NCI-H2227 (cell line): ENCODE results near the gene QARS1.
A peak's percentile ranks its signal among the peaks of the same experiment; 100 is the strongest.

Experiments
- DNase-seq: peaks from one replicate; lab custom pipeline; 2025; ENCODE audit not compliant: unreplicated experiment; lab: John Stamatoyannopoulos, UW

QARS1 gene

DNA sequence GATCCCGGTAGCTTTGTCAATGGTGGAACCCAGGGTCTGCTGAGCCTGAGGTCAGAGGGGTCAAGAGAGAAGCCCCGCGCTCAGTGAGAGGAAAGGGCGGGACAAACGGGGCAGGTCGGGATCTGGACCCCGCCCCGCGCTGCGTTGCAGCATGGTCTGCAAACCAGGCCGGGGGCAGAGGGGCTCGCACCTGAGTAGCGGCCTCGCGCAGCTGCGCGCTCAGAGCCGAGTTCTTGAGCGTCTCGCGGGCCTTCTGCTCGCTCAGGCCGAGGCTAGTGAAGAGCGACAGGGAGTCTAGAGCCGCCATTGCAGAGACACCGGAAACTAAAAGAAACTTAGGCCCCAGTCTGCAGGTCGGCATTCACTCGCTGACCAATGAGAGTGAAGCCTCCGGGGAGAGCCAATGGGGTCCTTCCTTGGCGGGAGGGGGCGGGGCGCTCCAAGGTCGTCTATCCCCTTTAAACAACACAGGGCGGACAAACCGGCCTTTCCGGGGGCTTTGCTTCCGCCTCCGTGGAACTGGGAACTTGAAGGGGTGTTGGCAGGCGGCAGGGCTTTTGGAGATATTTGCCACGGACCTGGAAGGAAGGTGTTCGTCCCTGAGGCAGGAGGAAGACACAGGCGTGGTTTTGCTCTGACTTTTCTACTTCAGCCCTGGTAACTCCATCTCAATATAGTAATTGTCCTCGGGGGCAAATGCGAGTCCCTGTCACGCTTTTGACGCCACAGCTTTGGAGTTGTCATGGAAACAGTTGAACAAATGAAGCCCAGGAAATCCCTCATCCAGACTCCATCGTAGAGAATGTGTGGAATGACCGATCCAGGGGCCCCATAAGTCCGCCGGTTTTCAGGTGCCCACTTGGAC, at the start of gene QARS1:
Gene QARS1 (minus strand): TSS at position 331 of the 865 bp plus-strand sequence. CDS start 24 bp downstream, at position 307.
- peak; percentile 90 for DNase-seq

DNA sequence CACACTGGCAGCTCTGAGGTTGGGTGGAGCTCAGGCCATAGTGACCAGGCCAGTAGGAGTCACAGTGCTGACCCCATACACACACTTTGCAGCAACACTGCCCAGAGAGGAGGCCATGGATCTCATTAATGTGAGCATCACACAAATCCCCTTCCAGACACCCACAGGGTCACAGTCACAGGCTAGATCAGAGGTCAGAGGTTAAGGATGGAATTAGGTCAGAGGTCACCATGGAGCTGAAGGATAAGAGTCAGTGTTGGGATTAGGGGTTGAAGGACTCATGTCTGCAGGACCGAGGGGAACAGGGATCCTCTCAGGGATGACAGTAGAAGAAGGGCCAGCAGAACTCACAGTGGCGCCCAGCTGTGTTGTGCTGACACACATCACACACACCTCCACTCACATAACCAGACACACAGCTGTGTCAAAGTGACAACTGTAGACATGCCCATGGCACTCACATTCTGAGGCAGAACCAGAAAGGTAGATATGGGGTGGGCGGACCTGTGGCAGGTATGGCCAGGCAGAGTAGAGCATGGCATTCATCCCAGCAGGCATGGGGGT, 48.9 kb upstream of the QARS1 start:
- DNase-seq: no peak

DNA sequence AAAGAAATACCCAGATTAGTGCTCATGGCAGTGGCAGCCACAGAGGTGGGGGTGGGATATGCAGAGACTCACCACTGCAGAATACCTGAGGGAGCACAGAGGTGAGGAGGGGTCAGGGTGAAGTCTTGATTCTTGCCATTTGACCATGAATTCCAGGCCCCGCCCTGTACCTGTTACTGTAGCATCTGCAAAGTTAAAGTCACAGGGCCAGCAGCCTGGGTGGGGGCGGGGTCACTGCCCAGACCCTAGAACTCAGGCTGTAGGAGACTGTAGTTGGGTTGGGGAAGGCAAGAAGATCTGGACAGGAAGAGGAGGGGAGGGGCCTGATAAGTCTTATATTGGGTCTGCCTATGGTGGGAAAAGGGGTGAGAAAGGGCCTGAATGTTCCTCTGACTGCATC, 47.1 kb upstream of the QARS1 start:
- no peak for DNase-seq

DNA sequence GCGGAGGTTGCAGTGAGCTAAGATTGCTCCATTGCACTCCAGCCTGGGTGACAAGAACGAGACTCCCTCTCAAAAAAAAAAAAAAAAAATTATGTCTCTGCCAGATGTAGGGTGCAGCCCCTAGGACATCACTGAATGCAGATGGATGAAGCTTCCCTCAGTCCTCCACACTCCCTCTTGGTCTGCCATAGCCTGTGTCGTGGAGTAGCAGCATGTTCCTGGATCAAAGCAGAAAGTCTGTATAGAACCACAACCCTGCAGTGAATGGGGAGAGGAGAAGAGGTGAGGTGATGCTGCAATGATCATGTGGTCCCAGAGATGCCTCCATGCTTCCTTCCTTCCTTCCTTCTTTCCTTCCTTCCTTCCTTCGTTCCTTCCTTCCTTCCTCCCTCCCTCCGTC, 43.6 kb upstream of the QARS1 start:
- no peak for DNase-seq

DNA sequence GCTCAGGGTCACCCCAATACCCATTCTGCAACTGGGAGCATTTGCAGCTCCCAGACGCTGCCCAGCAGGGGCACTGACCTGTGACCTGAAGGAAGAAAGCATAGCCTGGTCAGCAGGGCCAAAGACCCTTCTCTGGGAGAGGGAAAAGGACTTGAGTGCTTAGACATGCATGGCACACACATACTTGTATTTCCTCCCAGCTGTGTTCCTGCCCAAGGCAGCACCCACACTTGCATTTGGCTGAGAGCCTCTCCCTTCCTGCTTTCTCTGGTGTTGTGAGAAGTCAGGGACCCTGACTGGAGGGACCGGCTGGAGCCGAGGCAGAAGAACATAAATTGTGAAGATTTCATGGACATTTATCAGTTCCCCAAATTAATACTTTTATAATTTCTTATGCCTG, 35.5 kb upstream of the QARS1 start:
- DNase-seq: no peak

DNA sequence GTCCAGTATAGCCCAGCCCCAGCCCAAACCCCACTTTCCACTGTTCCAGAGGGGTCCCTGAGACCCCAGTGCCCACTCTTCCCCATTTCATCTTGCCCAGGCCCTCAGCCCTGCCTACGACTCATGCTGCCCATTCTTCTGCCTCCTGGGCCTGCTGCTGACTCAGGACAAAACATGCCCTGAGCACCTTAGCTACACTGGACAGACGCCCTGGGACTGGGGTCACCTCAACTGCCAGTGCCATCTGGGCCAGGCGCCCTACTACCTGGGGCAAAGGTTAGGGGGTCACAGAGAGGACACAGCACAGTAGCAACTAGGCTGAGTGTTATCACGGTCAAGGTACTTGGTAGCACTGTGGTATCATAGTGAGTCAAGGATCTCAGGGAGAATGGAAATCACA, 30.9 kb upstream of the QARS1 start:
- DNase-seq: no peak

DNA sequence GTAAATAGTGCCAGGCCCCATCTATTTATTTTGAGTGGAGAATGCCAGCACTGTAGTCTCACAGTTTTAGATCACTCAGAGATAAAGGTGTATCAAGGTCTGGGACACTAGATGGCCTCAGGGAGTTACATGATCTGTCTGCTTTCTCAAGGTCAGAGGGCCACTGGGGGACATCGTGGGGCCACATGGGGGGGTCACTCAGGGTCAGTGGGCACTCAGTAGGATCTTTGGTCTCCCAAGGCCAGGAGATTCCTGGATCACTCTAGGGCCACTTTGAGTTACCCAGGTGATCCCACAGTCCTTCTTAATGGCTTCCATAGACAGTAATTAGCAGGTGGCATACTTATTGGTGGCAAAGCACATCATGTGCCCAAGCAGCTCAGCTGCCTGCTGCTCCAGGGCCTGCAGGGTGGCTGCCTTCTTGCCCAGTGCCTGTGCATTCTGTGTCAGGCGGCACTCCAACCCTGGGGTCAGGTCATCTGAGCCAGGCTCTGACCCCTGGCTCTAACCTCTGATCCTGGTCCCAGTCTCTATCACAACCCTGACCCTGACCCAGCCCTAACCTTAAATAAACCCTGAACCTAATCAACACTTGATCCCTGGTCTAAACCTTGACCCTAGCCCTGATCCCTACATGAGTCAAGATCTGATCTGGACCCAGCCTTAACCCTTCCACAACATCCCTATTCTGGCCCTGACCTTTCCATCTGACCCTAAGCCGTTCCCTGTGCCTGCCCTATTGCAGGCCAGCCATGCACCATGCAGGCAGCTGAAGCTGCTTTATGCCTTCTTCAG, 30.1 kb upstream of the QARS1 start:
- no peak for DNase-seq

DNA sequence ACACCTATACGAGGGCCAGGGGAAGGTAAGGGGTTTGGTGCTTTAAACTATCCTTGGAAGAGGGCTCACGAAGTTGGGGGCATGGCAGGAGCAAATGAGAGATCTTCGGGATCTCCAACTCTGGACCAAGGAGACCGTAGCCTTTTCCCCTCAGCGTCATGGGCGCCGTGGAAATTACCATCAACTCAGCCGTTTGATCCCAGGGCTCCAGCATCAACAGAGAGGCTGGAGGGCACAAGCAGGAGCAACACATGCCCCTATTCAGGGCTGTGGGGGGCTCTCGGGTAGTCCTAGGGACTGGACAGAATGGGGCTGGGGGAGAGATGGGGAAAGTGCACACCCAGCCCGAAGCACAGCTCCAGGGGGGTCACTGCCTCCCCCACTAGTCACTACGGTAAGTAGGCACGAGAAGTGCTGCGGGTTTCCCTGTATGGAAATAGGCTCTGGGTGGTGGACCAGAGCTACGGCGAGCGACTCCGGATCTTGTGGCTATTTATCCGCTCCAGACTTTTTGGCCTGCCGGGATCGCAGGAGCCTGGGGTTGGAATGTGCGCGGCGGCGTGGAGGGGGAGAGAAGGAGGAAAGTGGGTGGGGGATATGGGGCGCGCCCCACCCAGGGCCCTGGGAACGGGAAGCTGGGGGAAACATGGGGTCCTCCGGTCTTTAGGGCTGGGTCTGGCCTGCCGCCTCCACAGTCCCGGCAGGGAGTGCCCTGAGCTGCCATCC, 28.8 kb upstream of the QARS1 start:
- peak; percentile 87 for DNase-seq

DNA sequence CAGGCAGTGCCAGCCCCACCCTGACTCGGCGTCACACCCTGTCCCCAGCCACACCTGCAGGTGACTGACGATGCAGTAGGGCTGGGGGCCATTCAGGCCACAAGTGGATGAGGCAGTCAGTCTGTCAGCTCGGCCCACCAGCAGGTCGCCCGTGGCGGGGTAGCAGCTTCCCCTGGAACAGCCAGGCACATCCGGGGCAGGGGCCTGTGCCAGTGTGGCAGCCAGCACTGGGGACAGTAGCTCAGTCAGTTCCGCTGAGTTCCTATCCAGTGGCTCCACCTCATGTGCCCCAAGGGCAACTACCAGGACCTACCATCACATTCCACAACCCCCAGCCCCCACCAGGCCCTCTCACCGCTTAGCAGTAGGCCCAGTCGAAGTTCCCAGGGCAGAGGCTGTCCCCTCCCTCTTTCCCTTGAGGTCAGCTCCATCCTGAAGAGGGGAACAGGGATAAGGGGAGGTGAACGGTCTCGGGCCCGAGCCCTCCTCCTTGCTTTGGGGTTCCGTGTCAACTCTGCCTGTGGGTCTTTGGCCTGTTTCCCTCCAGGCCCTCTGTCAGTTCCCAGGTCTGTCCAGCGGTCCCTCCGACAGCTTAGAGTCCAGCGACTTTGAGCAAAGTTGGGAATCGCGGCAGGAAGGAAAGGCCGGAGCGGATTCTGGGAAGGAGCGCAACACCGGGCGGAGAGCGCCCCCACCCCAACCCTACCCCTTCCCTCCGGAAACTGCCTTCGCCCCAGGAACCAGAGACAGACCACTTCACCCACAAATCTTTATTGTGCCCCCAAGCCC, 28.1 kb upstream of the QARS1 start, which contains the start of gene LAMB2:
Gene LAMB2 (minus strand): TSS at position 614 of the 789 bp plus-strand sequence. CDS start 183 bp downstream, at position 431.
- DNase-seq: peak; percentile 55

DNA sequence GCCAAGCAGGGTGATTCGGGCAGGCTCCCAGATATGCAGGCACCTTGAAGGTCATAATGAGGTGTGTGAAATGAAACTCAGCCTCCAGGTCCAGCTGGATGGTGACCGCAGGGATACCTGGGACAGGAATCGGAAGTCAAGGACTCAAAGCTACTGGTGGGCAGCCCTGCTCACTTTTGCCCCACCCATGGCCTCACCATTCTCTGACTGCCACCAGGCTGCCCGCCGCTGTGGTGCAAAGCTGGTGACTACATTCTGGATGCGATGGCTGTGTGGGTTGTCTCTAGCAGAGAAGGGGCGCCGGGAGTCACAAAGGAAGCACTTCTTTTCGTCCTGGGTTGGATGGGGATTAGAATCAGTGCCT, 27.5 kb upstream of the QARS1 start:
- no peak for DNase-seq

DNA sequence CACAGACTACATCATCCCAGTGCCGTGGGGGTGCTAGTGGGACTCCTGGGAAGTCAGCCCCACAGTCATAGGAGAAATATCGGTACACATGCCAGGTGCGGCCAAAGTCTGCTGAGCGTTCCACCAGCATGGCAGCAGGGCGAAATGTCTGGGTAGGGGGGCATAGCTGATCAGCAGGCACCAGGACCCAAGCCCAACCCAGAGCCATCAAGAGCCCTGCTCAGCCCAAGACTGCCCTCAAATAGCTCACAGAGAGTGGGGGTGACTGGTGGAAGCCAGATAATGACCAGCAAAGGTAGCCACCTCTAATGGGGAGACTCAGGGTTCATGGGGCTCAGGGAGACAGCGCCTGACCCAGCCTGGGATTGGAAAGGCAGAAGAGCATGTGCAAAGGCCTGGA, 27.0 kb upstream of the QARS1 start:
- DNase-seq: no peak

DNA sequence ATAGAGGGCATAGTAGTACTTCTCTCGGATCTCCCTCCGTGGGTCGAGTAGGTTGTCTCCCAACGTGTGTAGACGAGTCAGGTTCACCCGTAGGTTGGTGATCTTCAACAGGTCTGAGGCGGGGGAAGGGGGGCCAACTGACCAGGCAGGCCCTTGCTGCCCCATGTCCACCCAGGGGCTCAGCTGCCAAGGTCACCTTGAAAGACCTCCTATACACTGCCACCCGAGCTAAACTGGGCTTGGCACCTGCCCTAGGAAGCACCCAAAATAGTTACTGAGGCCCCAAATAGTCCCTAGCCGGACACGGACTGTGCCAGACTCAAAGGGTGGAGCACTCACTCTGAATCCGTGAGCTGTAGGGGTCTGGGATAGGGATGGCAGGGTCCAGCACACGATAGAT, 26.5 kb upstream of the QARS1 start:
- no peak for DNase-seq

DNA sequence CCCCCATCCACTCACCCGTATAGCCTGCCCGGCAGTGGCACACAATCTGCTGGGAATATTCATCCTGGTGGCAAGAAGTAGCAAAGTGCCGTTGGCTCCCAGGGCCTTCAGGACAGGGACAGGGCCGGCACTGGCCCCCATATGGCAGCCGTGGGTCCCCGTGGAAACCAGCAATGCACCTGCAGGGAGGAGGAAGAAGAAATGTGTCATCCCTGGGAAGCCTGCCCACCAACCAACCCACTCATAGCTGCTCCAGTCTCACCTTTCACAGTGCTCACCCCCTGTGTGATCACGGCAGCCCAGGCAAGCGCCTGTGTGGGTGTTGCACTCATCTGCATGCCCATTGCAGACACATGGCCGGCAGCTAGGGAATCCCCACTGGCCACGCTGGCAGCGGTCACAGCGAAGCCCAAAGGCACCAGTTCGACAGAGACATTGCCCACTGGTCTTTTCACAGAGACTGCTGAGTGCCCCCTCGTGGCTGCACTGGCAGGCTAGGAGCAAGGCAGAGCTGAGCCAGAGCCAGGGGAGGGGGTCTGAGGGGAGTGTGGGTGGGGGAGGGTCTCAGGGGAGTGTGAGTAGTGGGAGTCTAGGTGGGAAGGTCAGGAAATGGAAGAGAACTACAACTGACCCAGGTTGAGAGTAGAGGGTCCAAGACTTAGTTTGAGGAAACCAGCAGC, 20.6 kb upstream of the QARS1 start:
- peak; percentile 9 for DNase-seq

DNA sequence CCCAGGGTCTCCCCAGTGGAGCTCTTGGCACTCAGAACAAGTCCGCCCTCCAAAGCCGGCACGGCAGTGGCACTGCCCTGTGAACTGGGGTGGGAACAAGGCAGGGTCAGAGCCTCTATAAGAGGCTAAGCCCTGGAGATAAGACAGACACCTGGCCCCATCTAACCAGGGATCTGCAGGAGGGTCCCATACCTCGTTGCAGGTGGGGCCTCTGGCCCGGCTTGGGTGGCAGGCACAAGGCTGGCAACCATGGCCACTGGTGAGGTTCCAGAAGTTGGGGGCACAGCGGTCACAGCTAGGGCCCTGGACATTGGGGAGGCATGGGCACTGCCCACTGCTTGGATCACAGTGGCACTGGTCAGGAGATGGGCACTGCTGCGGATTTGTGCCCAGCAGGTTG, 19.6 kb upstream of the QARS1 start:
- DNase-seq: no peak

DNA sequence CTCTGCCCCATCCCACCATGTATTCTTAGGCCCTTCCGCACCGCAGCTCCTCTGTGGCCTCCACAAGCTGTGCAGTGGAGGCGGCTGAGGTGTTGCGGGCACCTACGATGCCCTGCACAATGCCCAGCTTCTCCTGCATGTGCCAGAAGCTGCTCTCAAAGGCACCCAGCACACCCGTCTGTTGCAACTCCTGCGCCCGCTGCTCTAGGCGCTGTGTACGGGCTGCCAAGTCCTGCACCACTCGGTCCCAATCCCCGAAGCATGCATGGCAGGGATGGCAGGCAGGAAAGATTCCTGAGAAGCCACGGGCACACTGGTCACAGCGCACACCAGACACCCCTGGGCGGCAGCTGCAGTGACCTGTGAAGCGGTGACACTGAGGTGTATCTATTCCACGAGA, 19.1 kb upstream of the QARS1 start:
- DNase-seq: no peak

DNA sequence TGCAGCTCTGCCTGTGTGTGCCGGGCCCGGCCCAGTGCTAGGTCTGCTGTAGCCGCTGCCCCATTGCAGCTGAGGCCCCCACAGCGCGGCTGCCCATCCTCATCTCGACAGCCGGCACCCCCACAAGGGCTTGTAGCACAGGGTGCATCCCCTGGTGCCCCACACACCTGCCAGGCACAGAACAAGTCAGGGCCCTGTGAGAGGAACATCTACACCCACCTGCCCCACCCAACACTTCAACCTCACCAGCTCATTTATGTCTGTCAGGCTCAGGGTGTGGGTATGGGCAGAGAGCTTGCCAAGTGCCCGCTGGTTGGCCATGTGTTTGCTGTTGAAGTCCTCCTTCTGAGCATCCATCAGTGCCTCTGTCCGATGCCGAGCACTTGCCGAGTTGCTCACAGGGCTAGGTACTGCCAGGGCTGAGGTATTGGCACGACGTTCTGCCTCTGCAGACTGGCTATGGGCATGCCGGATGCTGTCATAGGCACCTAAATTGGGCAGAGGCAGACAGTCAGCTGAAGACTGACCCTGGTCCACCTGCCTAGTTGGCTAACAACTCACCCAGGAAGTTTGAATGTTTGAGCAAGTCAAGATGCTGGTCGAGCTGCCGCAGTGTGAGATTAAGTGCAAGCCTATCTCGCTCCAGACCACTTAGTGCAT, 18.5 kb upstream of the QARS1 start:
- DNase-seq: no peak

DNA sequence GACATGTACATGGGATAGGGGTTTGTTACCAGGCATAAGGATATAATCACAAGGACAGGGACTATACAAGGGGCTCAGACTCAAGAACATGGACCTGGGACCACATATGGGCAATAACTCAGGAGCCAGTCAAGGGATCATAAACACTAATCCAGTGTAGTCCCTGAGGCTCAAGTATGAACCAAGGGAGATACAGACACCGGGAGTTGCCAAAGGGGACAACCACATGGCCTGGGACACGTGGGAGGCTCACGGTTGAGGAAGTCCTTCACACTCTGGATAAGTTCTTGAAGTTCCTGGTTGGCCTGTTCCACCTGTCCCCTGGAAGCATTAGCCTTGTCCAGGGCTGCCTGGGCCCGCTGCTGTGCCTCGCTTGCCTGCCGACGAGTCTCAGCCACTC, 17.9 kb upstream of the QARS1 start:
- DNase-seq: no peak

DNA sequence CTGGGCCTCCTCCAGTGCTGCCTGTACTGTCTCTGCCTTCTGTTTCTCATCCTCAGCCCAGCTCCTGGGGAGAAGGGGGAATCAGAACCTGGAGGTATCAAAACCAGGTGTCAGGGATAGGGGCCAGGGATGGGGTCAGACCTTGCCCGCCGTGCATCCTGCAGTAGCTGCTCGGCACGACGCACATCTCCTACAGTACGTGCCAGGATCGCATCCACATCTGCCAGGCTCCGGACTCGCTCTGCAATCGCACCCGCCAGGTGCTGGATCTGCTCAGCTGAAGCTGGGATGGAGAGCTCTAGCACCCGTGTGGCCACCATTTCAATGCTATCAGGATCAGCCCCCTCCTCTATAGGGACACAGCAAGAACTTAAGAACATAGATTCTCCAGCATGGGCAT, 17.5 kb upstream of the QARS1 start:
- DNase-seq: no peak

DNA sequence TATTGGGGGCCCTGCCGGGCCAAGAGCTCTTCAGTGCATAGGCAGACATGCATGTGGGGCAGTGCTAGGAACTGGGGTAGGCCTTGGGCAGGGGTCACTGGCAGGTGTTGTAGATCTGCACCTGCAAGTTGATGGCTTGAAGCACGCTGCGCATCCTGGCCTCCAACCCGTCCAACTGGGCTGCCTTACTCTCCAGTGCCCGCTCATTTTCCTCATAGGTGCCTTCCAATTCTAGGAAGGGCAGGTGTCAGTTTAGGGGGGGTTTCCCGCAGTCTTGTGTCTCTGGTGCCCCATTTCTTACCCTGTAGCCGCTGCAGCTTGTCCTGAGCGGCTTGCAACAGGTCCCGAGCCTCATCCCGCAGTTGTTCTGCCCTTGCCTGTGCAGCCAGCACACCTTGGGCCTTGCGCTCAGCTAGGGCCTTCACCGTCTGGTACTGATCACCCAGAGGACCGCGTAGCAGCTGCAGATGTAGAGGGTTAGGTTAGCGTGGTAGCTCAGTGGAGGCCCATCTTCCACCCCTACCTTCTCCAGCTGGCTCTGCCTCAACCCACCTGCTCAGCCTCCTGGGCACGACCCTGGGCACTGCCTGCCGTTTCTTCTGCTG, 16.7 kb upstream of the QARS1 start:
- DNase-seq: no peak
